Coronary artery (tissue), 2 donors: Measurements from ENCODE around the gene LZTFL1.

Experiments
- DNase-seq: peaks from one replicate; pipeline ENCODE4 v3.0.0-alpha.2; 2017; ENCODE audit warnings: low spot score
- H3K27ac ChIP-seq, 2 donors: fragments of 200-600 bp; sonication (generic); one replicate each; pipeline ENCODE4 v1.5.1; 2016 to 2019
- H3K4me3 ChIP-seq: fragments of 200-600 bp; sonication (generic); 2 replicates; pipeline ENCODE4 v1.5.1; 2016; ENCODE audit warnings: mild to moderate bottlenecking, moderate library complexity
- TF ChIP-seq, protein P1 (sequence below): fragments of 200-600 bp; sonication (generic); IDR thresholded peaks from one replicate; pipeline ENCODE4 v1.5.1; 2019; ENCODE audit warnings: antibody characterized with exemption

LZTFL1 gene

DNA sequence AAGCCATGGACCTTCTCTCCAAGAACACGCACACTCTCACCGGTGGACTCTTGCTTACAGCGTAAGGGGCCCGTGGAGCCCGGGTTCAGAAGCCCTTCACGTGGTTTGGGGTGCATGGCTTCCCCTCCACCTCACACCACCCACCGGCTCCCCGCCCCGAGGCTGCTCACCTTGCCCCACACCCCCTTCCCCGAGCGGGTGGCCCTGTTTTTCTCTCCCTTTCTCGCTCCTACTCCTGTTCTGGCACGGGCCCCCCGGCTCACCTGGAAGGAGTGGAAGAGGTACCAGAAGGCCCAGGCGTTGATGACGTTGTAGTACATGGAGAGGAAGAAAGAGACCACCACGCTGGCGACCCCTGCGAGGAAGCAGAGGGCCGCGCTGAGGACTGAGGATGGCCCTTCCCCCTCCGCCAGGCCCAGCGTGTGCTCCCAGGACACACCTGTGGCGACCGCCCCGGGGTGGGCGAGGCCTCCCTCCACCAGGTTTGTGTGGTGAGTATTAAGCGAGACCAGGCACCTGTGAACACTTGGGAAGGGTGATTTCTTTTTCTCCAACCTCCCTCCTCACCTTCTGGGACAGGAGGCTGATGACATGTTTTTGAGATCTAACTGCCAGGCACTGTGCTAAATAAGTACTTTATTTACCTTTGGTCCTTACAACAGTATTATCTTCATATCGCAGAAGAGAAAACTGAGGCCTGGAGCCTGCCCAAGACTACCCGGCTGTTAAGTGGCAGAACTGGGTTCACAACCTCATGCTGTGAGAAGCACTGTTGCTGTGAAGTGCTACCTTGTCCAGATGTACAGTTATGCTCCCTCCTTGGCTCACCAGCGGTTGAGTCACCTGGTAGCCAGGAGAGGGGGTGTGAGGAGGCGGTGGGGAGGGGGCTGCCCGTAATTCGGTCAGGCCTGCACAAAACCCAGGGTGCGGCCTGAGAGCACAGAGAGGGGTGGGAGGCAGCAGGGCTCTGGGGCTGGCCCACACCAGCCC is 61.9 kb downstream of the LZTFL1 start:
- no peak overlapping the region for H3K27ac ChIP-seq
- peak; percentile 62 for DNase-seq
- TF ChIP-seq, protein P1, sequence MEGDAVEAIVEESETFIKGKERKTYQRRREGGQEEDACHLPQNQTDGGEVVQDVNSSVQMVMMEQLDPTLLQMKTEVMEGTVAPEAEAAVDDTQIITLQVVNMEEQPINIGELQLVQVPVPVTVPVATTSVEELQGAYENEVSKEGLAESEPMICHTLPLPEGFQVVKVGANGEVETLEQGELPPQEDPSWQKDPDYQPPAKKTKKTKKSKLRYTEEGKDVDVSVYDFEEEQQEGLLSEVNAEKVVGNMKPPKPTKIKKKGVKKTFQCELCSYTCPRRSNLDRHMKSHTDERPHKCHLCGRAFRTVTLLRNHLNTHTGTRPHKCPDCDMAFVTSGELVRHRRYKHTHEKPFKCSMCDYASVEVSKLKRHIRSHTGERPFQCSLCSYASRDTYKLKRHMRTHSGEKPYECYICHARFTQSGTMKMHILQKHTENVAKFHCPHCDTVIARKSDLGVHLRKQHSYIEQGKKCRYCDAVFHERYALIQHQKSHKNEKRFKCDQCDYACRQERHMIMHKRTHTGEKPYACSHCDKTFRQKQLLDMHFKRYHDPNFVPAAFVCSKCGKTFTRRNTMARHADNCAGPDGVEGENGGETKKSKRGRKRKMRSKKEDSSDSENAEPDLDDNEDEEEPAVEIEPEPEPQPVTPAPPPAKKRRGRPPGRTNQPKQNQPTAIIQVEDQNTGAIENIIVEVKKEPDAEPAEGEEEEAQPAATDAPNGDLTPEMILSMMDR, result no peak
- H3K4me3 ChIP-seq, result no peak overlapping the region

DNA sequence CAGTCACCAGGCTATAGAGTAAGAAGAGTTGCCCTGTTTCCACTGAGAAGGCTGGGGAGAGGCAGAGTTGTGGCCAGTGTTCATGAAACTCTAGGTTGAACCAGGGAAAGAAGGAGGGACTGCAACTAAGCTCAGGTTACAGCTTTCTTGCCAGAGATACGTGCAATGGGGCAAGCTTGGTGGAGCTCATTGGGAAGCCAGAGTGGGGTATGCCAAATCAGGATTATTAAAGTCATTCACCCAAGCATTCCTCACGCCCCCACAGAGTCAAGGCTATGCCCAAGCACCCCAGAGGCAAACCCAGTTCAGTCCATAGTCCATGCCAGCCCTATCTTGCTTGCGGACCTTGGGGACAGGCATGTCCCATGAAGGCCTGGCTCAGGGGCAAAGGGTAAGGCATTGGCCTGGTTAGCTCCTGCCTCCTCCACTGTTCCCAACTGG is 63.1 kb downstream of the LZTFL1 start:
- H3K4me3 ChIP-seq, result no peak overlapping the region
- H3K27ac ChIP-seq, result no peak overlapping the region
- TF ChIP-seq, protein P1, result no peak
- peak; percentile 41 for DNase-seq

DNA sequence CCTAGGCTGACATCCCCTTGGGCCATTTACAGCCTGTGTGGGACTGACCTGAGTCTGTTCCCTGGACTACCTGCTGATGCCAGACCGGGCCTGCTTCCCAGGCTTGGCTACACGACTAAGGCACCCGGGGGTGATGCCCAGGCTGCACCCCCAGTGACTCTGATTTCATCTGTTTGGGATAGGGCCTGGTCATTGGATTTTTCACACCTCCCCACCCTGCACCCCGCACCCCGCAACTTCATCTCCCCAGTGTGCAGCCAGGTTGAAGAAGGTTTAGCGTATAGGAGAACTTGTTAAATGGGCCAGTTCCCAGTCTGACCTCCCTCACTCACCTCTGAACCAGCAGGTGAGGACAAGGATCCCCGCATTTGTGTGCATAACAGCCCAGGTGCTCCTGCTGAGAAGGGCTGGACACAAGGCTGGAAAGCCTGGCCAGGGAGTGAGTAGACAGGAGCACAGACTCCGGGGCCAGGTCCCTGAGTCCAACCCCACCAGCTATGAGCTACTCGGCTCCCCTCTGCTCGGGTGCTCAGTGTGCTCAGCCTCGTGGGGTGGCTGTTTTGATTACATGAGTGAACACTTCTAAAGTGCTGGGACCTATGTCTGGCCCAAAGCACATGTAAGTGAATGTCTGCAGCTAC is 64.1 kb downstream of the LZTFL1 start:
- DNase-seq, result peak; percentile 50
- no peak overlapping the region for H3K4me3 ChIP-seq
- H3K27ac ChIP-seq, result no peak overlapping the region
- TF ChIP-seq, protein P1, result no peak

DNA sequence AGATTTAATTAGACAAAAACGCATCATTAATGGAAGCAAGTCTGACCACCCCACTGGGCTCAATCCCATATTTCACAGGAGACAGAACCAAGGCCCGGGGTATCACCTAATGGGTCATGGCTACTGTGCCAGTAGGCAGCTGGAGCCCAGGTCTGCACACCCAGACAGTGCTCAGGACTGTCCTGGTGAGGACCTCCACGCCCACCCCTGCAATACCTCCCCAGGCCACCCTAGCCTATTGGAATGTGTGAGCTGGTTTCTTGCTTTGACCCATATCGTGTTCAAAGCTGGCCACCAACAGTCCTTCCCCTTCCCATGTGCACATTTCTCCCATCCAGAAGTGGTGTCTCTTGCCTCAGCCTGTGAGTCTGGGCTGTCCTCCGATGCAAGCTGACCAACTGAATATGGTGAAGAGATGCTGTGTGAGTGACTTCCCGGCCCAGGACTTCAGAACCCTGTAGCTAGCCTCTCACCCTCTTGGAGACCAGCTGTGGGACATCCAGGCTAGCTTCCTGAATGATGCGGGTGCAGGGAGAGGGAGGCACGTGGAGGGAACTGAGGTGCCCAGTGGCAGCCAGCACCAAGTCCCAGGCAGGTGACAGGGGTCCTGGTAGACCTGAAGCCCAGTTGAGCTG is 64.7 kb downstream of the LZTFL1 start:
- Histone ChIP-seq H3K27ac (no peak overlapping the region), H3K4me3 (no peak overlapping the region)
- TF ChIP-seq, protein P1, result no peak
- DNase-seq, result peak; percentile 50

DNA sequence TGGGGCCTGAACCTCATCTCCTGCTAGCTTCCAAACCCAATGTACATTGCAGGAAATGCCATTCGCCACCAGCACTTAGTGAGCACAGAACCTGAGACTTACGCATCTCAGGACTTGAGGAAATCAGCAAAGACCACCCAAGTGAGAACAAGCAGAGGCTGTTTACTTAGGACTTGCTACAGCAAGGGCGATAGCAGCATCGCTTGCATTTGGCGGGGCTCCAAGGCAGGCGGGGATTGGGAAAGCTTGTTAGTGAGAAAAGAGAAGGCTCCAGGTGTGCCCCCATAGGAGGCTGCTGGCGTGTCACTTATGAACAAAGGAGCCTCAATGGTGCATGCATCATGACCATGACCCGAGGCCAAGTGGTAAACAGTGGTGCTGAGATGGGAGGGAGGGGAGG is 65.3 kb downstream of the LZTFL1 start:
- TF ChIP-seq, protein P1, result no peak
- Histone ChIP-seq H3K27ac (no peak overlapping the region), H3K4me3 (no peak overlapping the region)
- DNase-seq, result peak; percentile 52

DNA sequence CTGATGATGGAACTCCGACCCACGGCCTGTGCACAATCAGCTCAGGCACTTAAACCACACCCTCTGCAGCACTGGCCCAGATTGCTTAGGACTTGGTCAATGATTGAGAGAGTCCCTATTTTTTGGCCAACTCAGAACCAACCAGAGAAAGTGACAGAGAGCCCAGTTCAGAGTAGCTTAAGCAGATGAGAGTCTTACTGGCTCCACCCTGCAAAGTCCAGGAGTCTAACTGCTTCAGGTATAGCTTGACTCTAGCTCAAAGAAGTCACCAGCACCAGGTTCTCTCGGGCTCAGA is 65.7 kb downstream of the LZTFL1 start:
- DNase-seq, result no peak
- no peak overlapping the region for H3K4me3 ChIP-seq

More for the DNA sequence above, 65.7 kb downstream of the LZTFL1 start:
- TF ChIP-seq, protein P1, result no peak
- H3K27ac ChIP-seq, result no peak overlapping the region
